Osteocyte (in vitro differentiated cells): ENCODE results near the gene CNTFR. TPM values are rescaled to one million over a fixed set of nuclear protein-coding genes. Genes with fewer than 3 reads are reported as not detected.

Experiments used
- DNase-seq: peaks from one replicate; pipeline ENCODE4 v3.0.0; 2021; ENCODE audit warnings: mixed read lengths; ENCODE audit not compliant: unreplicated experiment; ENCODE audit errors: extremely low spot score
- H3K27ac Mint-ChIP-seq: one replicate; pipeline ENCODE4 v1.8.0; 2021; ENCODE audit warnings: mild to moderate bottlenecking, mixed read lengths; ENCODE audit not compliant: unreplicated experiment
- H3K27me3 Mint-ChIP-seq: one replicate; pipeline ENCODE4 v1.8.0; 2021; ENCODE audit warnings: mixed read lengths; ENCODE audit not compliant: unreplicated experiment
- H3K36me3 Mint-ChIP-seq: one replicate; pipeline ENCODE4 v1.8.0; 2021; ENCODE audit warnings: mixed read lengths; ENCODE audit not compliant: unreplicated experiment
- H3K4me1 Mint-ChIP-seq: one replicate; pipeline ENCODE4 v1.8.0; 2021; ENCODE audit warnings: mixed read lengths; ENCODE audit not compliant: unreplicated experiment
- H3K4me3 Mint-ChIP-seq: one replicate; pipeline ENCODE4 v1.8.0; 2021; ENCODE audit warnings: mild to moderate bottlenecking, moderate library complexity, mixed read lengths; ENCODE audit not compliant: unreplicated experiment
- H3K9me3 Mint-ChIP-seq: one replicate; pipeline ENCODE4 v1.8.0; 2021; ENCODE audit warnings: mixed read lengths; ENCODE audit not compliant: unreplicated experiment
- CTCF ChIP-seq: fragments of 200-600 bp; sonication (generic); IDR thresholded peaks from 2 replicates; pipeline ENCODE4 v1.5.0; 2021; ENCODE audit warnings: antibody characterized with exemption, mild to moderate bottlenecking, moderate library complexity
- total RNA-seq: library from RNA; stranded (reverse); gene quantifications from 2 replicates; pipeline ENCODE4 v1.2.1, GENCODE V29; 2021

CNTFR gene
- total RNA-seq, 1 donor from 2014 or later: not detected

DNA sequence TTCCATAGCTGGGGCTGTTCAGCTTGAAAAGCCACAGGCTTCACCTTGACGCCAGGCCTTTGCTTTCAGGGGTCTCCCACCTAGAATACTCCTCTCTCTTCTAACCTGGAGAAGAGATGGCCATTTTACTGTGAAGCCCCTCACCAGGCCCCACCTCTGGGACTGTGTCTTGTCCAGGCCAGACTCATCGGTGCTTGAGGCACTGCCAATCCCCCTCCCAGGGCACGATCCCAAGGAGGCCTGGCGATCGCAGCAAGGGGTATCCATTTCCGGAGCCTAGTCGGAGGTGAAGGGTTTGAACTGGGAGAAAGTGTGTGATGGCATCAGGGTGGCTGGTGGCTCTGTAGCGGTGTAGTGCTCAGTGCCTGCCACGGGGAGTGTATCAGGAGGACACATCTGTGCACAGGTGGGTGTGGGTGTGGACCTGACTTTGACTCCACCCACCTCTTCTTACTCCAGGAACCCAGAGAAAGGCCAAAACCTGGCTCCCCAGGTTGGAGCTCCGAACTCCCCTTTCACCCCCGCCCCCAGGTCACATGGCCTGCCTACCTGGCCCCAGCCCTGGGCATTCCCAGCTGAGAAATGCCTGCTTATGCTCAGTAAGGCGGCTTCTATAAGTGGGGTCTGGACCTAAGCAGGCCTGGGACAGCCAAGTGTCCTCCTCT, 39.4 kb downstream of the CNTFR start:
- no peak overlapping the region for H3K4me3 Mint-ChIP-seq
- no peaks in the 10 kb centered on the region for H3K9me3 Mint-ChIP-seq
- H3K4me1 Mint-ChIP-seq: peaks cover 7% of the 10 kb centered on the region

GRCh38 chr9:34549407-34549732, 40.2 kb downstream of the CNTFR start:
- Mint-ChIP-seq H3K9me3 (no peaks in the 10 kb centered on the region), H3K27ac (no peak overlapping the region), H3K4me1 (peaks cover under 1% of the 10 kb centered on the region), H3K4me3 (no peak overlapping the region), H3K36me3 (no peaks in the 10 kb centered on the region), H3K27me3 (peaks cover 21% of the 10 kb centered on the region)
- TF ChIP-seq CTCF: no peak
- no peak for DNase-seq

More for the DNA sequence above, 39.4 kb downstream of the CNTFR start:
- no peak for TF ChIP-seq CTCF
- Mint-ChIP-seq H3K27me3 (peaks cover 14% of the 10 kb centered on the region), H3K36me3 (no peaks in the 10 kb centered on the region), H3K27ac (no peak overlapping the region)
- no peak for DNase-seq

DNA sequence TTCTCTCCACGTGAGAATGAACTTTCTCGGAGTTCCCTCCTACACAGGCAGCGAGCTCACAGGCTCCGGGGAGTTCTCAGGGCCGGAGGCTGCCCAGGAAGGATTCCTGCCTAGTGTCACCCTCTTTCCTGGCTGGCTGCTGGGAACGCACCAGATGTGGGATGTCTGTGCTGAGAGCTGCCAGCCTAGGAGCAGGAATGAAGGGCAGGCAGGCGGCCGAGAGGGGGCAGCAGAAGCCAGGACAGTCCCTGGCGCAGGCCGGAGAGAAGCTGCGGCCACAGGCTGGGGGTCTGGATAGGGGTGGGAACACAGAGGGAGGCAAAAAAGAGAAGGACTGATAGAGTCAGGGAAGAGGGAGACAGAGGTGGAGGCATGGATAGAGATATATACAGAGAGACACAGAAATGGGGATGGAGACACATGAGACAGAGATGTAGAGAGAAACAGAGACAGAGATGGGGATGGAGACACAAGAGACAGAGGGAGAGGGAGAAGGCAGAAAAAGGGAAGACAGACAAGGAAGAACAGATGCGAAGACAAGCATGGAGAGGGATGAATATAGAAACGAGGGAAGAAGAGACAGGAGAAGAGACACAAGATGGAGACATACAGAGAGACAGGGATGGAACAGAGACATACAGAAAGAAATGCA, 41.4 kb downstream of the CNTFR start:
- Mint-ChIP-seq H3K4me3 (no peak overlapping the region), H3K36me3 (no peaks in the 10 kb centered on the region), H3K4me1 (no peaks in the 10 kb centered on the region), H3K9me3 (no peaks in the 10 kb centered on the region), H3K27me3 (peaks cover 28% of the 10 kb centered on the region), H3K27ac (no peak overlapping the region)
- peak; percentile 96 for TF ChIP-seq CTCF
- peak; percentile 90 for DNase-seq

- H3K27me3 Mint-ChIP-seq: peaks cover 35% of the 10 kb centered on the region
- no peak overlapping the region for H3K4me3 Mint-ChIP-seq
- TF ChIP-seq CTCF: peak; percentile 73
- no peaks in the 10 kb centered on the region for H3K36me3 Mint-ChIP-seq
- H3K4me1 Mint-ChIP-seq: no peaks in the 10 kb centered on the region
- DNase-seq: no peak
- H3K27ac Mint-ChIP-seq: no peak overlapping the region
- no peaks in the 10 kb centered on the region for H3K9me3 Mint-ChIP-seq
Measured at GRCh38 chr9:34546834-34547827, 42.4 kb downstream of the CNTFR start.
